HG03135 (cell line): ENCODE data around the gene KNSTRN.
A peak's percentile ranks its signal among the peaks of the same experiment; 100 is the strongest.

ENCODE experiments used
- ATAC-seq: cut with Tn5 transposase; IDR thresholded peaks from one replicate; pipeline ENCODE4 v1.9.1; 2021; ENCODE audit warnings: mild to moderate bottlenecking, moderate library complexity; ENCODE audit not compliant: unreplicated experiment

Gene KNSTRN

GRCh38 chr15:40382580-40383456 is at the start of gene KNSTRN:
Gene KNSTRN (plus strand): TSS chr15:40382721. CDS start chr15:40382836, 115 bp downstream.
- ATAC-seq, result peak; percentile 94

- no peak for ATAC-seq
These were observed 48.5 kb upstream of the KNSTRN start for GRCh38 chr15:40333922-40334492.

- no peak for ATAC-seq
These were observed 48.0 kb upstream of the KNSTRN start for GRCh38 chr15:40334541-40334940.

GRCh38 chr15:40334941-40335795 is 47.4 kb upstream of the KNSTRN start:
- no peak for ATAC-seq

- ATAC-seq, result no peak
These were observed 46.4 kb upstream of the KNSTRN start for GRCh38 chr15:40335938-40336743.

- no peak for ATAC-seq
These were observed 45.8 kb upstream of the KNSTRN start for GRCh38 chr15:40336744-40337122.

GRCh38 chr15:40337597-40337996 is 44.9 kb upstream of the KNSTRN start:
- ATAC-seq, result no peak

GRCh38 chr15:40338041-40338657 is 44.4 kb upstream of the KNSTRN start:
- no peak for ATAC-seq

GRCh38 chr15:40338921-40339620 is 43.5 kb upstream of the KNSTRN start:
- ATAC-seq, result no peak

GRCh38 chr15:40339621-40339945 is 42.9 kb upstream of the KNSTRN start:
- no peak for ATAC-seq

- no peak for ATAC-seq
These were observed 42.3 kb upstream of the KNSTRN start for GRCh38 chr15:40340038-40340739.

GRCh38 chr15:40340740-40341400 is 41.7 kb upstream of the KNSTRN start, which contains the start of gene CCDC9B:
Gene CCDC9B (minus strand): TSS chr15:40340939. CDS start chr15:40340819, 120 bp downstream.
- no peak for ATAC-seq

- ATAC-seq, result no peak
These were observed 39.9 kb upstream of the KNSTRN start for GRCh38 chr15:40342416-40343320.

- ATAC-seq, result no peak
These were observed 39.0 kb upstream of the KNSTRN start for GRCh38 chr15:40343512-40343911.

- ATAC-seq, result no peak
These were observed 38.3 kb upstream of the KNSTRN start for GRCh38 chr15:40344217-40344616.

- ATAC-seq, result no peak
These were observed 37.8 kb upstream of the KNSTRN start for GRCh38 chr15:40344631-40345120.

- no peak for ATAC-seq
These were observed 37.2 kb upstream of the KNSTRN start for GRCh38 chr15:40345225-40345866.
